GM23338 (cell line): ENCODE measurements around the gene THY1. TPM values are rescaled to one million over a fixed set of nuclear protein-coding genes. Genes with fewer than 3 reads are reported as not detected.

ENCODE experiments used
- CREB1 ChIP-seq: fragments of 250-450 bp; sonication (Bioruptor Pico); IDR thresholded peaks from 2 replicates; pipeline ENCODE4 v1.5.0; 2020; ENCODE audit warnings: low read depth, mild to moderate bottlenecking, moderate library complexity
- EZH2phosphoT487 ChIP-seq: fragments of 200-600 bp; sonication (generic); IDR thresholded peaks from one replicate; pipeline ENCODE4 v1.8.1; 2018; ENCODE audit warnings: antibody characterized with exemption; ENCODE audit not compliant: unreplicated experiment
- JUNB ChIP-seq: IDR thresholded peaks from one replicate; pipeline ENCODE4 v1.6.1; 2016; ENCODE audit warnings: antibody characterized with exemption; ENCODE audit not compliant: unreplicated experiment
- polyA plus RNA-seq: library from polyadenylated mRNA; unstranded; fragments of >200 nt; fragmentation: Nextera tagmentation; extraction: Ambion mirVana; gene quantifications from 2 replicates; pipeline ENCODE4 v1.2.1, GENCODE V29; 2016
- total RNA-seq: library from RNA; depleted of rRNA; stranded (reverse); fragments of >200 nt; shearing (Covaris generic); gene quantifications from 2 replicates; pipeline ENCODE4 v1.2.3, GENCODE V29; 2014
- TF ChIP-seq, protein P1 (sequence below): IDR thresholded peaks from 2 replicates; pipeline ENCODE4 v1.6.1; 2016; ENCODE audit warnings: antibody characterized with exemption
- TF ChIP-seq, protein P2 (sequence below): fragments of 250-450 bp; sonication (Bioruptor Pico); IDR thresholded peaks from 2 replicates; pipeline ENCODE4 v1.5.0; 2020; ENCODE audit warnings: mild to moderate bottlenecking, moderate library complexity

THY1 gene
- total and polyA plus RNA-seq, 2 experiments from 2014 or later, result 490 to 597 TPM

DNA sequence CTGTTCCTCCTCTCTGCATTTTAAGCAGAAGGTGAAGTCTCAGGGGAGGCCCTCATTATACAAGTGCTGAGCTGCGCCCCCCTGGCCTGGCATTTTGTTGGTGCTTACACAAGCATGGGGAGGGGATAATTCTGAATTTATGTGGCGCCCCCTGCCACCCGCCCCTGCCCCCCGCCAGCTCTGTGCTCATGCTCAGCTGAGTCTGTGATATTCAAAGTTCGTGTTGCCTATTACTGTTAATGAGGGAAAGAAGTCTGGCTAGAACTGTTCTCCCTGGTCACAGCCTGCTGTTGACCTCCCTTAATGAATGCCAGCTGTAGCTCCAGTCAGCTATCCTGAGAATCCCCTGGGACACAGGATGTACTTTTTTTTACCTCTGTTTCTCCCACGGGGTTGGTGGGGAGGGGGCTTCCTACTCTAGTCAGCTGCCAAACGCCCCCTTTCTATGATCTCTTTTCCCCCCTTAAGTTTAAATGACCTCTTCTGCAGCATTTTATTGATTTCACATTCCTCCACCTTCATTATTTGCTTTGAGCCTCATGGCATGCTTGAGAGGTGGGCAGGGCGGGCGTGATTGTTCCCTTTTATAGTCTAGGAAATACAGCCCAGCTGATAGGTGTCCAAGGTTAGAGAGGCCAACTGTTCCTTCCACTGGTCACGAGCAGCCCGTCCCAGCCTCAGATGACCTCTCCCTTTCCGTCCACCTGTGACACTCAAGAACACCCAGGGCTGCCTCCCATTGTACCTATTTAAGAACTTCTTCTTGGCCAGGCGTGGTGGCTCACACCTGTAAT is 53.6 kb downstream of the THY1 start (continued):
- TF ChIP-seq, protein P1, sequence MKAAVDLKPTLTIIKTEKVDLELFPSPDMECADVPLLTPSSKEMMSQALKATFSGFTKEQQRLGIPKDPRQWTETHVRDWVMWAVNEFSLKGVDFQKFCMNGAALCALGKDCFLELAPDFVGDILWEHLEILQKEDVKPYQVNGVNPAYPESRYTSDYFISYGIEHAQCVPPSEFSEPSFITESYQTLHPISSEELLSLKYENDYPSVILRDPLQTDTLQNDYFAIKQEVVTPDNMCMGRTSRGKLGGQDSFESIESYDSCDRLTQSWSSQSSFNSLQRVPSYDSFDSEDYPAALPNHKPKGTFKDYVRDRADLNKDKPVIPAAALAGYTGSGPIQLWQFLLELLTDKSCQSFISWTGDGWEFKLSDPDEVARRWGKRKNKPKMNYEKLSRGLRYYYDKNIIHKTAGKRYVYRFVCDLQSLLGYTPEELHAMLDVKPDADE, result no peak
- TF ChIP-seq, protein P2, sequence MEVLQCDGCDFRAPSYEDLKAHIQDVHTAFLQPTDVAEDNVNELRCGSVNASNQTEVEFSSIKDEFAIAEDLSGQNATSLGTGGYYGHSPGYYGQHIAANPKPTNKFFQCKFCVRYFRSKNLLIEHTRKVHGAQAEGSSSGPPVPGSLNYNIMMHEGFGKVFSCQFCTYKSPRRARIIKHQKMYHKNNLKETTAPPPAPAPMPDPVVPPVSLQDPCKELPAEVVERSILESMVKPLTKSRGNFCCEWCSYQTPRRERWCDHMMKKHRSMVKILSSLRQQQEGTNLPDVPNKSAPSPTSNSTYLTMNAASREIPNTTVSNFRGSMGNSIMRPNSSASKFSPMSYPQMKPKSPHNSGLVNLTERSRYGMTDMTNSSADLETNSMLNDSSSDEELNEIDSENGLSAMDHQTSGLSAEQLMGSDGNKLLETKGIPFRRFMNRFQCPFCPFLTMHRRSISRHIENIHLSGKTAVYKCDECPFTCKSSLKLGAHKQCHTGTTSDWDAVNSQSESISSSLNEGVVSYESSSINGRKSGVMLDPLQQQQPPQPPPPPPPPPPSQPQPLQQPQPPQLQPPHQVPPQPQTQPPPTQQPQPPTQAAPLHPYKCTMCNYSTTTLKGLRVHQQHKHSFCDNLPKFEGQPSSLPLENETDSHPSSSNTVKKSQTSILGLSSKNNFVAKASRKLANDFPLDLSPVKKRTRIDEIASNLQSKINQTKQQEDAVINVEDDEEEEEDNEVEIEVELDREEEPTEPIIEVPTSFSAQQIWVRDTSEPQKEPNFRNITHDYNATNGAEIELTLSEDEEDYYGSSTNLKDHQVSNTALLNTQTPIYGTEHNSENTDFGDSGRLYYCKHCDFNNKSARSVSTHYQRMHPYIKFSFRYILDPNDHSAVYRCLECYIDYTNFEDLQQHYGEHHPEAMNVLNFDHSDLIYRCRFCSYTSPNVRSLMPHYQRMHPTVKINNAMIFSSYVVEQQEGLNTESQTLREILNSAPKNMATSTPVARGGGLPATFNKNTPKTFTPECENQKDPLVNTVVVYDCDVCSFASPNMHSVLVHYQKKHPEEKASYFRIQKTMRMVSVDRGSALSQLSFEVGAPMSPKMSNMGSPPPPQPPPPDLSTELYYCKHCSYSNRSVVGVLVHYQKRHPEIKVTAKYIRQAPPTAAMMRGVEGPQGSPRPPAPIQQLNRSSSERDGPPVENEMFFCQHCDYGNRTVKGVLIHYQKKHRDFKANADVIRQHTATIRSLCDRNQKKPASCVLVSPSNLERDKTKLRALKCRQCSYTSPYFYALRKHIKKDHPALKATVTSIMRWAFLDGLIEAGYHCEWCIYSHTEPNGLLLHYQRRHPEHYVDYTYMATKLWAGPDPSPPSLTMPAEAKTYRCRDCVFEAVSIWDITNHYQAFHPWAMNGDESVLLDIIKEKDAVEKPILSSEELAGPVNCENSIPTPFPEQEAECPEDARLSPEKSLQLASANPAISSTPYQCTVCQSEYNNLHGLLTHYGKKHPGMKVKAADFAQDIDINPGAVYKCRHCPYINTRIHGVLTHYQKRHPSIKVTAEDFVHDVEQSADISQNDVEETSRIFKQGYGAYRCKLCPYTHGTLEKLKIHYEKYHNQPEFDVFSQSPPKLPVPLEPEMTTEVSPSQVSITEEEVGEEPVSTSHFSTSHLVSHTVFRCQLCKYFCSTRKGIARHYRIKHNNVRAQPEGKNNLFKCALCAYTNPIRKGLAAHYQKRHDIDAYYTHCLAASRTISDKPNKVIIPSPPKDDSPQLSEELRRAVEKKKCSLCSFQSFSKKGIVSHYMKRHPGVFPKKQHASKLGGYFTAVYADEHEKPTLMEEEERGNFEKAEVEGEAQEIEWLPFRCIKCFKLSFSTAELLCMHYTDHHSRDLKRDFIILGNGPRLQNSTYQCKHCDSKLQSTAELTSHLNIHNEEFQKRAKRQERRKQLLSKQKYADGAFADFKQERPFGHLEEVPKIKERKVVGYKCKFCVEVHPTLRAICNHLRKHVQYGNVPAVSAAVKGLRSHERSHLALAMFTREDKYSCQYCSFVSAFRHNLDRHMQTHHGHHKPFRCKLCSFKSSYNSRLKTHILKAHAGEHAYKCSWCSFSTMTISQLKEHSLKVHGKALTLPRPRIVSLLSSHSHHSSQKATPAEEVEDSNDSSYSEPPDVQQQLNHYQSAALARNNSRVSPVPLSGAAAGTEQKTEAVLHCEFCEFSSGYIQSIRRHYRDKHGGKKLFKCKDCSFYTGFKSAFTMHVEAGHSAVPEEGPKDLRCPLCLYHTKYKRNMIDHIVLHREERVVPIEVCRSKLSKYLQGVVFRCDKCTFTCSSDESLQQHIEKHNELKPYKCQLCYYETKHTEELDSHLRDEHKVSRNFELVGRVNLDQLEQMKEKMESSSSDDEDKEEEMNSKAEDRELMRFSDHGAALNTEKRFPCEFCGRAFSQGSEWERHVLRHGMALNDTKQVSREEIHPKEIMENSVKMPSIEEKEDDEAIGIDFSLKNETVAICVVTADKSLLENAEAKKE (CRISPR knock-in tag), result no peak
- TF ChIP-seq JUNB (no peak), CREB1 (CRISPR knock-in tag) (no peak), EZH2phosphoT487 (no peak)
